ENCODE data around the gene CEP89.
"Not testable (repeated sequence)": the region's sequence is repeated elsewhere in the genome, so short reads cannot be mapped to it uniquely, and the experiment has no call there.

CEP89 gene

GRCh38 chr19:32971715-32972540 lies at the start of gene CEP89, which contains the start of gene FAAP24:
Gene CEP89, minus strand, starts transcription at chr19:32971958. Its CDS starts 84 bp downstream, at chr19:32971874.
Gene FAAP24, plus strand, starts transcription at chr19:32972242. Its CDS starts 955 bp downstream, at chr19:32973197.
- peak; percentile 100 for DNase-seq (ENCODE audit: low spot score)
- CTCF ChIA-PET, result interaction anchor here (0.6 kb wide), 1 partner anchor 19 kb away, joined by 6 read pairs; no protein-coding TSS in a partner anchor
- POLR2A ChIA-PET (ENCODE audit: low non-redundant PET), result interaction anchor here (0.6 kb wide), 1 partner anchor 598 kb away, joined by 3 read pairs; no protein-coding TSS in a partner anchor
- no peak for TF ChIP-seq CTCF (conservative IDR thresholded peaks at IDR 0.05; ENCODE audit: low read depth)
- H3K27ac ChIP-seq, result peak within 1 kb of the TSS; percentile 61

GRCh38 chr19:33010891-33011290 lies 39.1 kb upstream of the CEP89 start:
- POLR2A ChIA-PET (ENCODE audit: low non-redundant PET), result interaction anchor here (0.6 kb wide), 1 partner anchor 49 kb away, joined by 5 read pairs; no protein-coding TSS in a partner anchor

GRCh38 chr19:33008738-33009137 lies 37.0 kb upstream of the CEP89 start:
- DNase-seq (ENCODE audit: low spot score), result no peak
- ChIA-PET POLR2A (ENCODE audit: low non-redundant PET) (no interaction called here), CTCF (interaction anchor here (0.7 kb wide), 1 partner anchor 61 kb away, joined by 4 read pairs; no protein-coding TSS in a partner anchor)
- TF ChIP-seq CTCF (conservative IDR thresholded peaks at IDR 0.05; ENCODE audit: low read depth), result no peak
- H3K27ac ChIP-seq, result no peak overlapping the region

More at GRCh38 chr19:33010891-33011290, 39.1 kb upstream of the CEP89 start:
- CTCF ChIA-PET; H3K27ac ChIP-seq; DNase-seq (ENCODE audit: low spot score): not testable (repeated sequence)

- TF ChIP-seq CTCF (conservative IDR thresholded peaks at IDR 0.05; ENCODE audit: low read depth), result no peak
- peak; percentile 12 for DNase-seq (ENCODE audit: low spot score)
- no peak overlapping the region for H3K27ac ChIP-seq
- POLR2A ChIA-PET (ENCODE audit: low non-redundant PET), result no interaction called here
- CTCF ChIA-PET, result no interaction called here
These were observed 33.7 kb upstream of the CEP89 start for GRCh38 chr19:33005440-33005839.

- POLR2A ChIA-PET (ENCODE audit: low non-redundant PET); CTCF ChIA-PET; H3K27ac ChIP-seq; DNase-seq (ENCODE audit: low spot score): not testable (repeated sequence)
These were observed 31.8 kb upstream of the CEP89 start for GRCh38 chr19:33003424-33004024.

GRCh38 chr19:33002126-33002865 lies 30.5 kb upstream of the CEP89 start:
- CTCF ChIA-PET; POLR2A ChIA-PET (ENCODE audit: low non-redundant PET); H3K27ac ChIP-seq: not testable (repeated sequence)

GRCh38 chr19:33000910-33001309 lies 29.2 kb upstream of the CEP89 start:
- H3K27ac ChIP-seq, result no peak overlapping the region
- no peak for DNase-seq (ENCODE audit: low spot score)
- ChIA-PET CTCF (no interaction called here), POLR2A (ENCODE audit: low non-redundant PET) (no interaction called here)
- no peak for TF ChIP-seq CTCF (conservative IDR thresholded peaks at IDR 0.05; ENCODE audit: low read depth)

More at GRCh38 chr19:33002126-33002865, 30.5 kb upstream of the CEP89 start:
- DNase-seq (ENCODE audit: low spot score), result not testable (repeated sequence)

Measured in RWPE1 (cell line).